Activated CD4-positive, alpha-beta T cell treated with anti-CD3 and anti-CD28 coated beads, Interleukin-2, amount 50 U/mL, for 4 hours (primary cell): ENCODE measurements around the gene DNAJC18.
A peak's percentile ranks its signal among the peaks of the same experiment; 100 is the strongest.
"Not testable (repeated sequence)": the region's sequence is repeated elsewhere in the genome, so short reads cannot be mapped to it uniquely, and the experiment has no call there.

Experiments used
- DNase-seq, 2 experiments: peaks; one replicate each; pipeline ENCODE4 v3.0.0-alpha.2; 2020

DNAJC18 gene

DNA sequence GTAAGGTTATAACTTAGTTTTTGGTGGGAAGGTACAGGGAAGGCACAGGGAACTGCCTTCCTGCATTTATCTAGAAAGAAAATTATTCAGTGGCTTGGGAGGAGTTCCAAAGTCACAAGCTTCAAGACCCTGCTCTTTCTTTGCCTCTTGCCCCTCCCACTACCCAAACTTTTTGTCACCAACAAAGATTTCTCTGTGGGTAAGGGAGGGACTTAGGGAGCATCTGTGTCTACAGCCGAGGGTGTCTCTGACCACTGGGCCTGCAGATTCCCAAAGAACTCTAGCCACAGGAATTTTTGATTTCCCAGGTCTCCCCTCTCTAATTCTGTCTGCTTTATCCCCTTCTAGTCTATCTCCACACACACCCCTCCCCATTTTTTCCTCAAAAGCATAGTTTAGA lies 21.1 kb upstream of the DNAJC18 start:
- no peak for DNase-seq

DNA sequence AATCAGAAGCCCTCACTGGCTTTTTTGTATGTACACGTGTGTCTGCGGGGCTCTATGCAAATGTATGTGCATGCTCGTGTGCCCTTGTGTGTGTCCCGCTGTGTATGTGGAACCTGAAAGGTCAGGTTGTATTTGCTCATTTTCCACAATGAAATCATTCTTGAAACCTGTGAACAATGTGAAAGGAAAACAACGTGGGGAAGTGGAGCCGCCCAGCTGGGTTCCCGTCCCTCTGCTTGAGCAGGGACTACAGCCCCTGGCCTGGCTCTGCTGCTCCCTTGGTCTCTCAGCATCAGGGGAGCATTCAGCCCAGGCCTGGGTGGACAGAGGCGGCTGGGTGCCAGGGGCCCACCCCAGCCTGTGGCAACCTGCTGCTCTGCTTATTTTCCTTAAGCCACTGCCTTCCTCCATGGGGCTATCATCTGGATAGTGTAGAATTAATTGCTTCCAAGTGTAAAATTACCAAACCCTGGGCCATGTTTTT lies 20.2 kb upstream of the DNAJC18 start:
- DNase-seq = peak in 1 of 2 experiments; percentile 32

DNA sequence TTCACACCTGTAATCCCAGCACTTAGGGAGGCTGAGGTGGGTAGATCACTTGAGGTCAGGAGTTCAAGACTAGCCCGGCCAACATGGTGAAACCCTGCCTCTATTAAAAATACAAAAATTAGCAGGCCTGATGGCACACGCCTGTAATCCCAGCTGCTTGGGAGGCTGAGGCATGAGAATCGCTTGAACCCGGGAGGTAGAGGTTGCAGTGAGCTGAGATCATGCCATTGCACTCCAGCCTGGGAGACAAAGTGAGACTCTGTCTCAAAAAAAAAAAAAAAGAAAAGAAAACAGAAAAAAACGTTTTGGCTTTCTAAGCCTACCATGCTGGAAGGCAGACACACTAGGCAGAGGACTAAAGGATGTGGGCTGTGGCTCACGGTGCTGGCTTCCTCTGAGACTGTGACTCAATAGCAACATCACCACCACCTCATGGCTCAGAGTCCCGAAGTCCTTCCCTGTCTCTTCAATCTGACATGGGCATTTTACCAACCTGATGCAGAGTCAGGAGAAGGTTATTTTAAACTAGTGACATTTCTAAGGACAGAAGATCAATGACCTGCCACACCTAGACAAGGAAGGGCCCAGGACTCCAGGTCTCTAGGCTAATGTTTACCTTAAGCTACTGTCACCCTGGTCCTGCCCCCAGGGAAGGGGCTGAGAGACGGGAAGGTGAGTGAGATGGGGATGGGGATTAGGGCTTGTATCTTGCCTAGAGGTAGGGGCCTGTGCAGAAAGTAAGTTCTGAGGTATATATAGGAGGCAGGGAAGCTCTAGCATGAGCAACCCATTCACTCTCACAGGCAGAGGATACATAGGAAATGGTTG lies 19.5 kb upstream of the DNAJC18 start:
- peak; percentile 70 to 76 for DNase-seq

DNA sequence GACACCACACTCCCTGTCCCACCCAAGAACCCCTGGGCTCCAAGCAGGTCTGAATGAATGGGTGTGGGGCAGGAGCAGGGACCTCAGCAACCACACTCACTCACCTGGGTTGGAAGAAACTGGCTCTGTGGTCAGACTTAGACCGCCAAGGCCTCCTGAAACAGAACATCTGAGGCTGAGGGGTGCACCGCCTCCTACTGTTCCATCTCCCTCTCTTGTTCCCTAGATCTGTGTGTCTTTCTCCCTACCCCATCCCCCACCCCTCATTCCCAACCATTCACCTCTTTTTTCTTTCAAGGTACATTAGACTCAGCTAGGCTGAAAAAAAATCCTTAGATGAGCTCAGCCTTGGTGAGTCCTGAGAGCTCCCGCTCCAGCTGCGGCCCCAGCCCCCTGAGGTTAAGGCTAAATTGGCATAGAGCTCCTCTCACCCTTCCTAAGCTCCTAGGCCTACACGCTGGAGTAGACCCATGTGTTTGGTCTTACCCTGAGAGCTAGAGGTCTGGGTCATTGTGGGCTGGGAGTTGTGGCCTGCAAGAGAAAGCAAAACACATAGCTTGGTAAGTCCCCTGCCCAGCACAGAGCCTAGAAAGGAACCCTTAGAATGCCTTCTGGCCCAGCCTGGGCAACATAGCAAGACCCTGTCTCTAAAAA lies 18.5 kb upstream of the DNAJC18 start:
- no peak for DNase-seq

DNA sequence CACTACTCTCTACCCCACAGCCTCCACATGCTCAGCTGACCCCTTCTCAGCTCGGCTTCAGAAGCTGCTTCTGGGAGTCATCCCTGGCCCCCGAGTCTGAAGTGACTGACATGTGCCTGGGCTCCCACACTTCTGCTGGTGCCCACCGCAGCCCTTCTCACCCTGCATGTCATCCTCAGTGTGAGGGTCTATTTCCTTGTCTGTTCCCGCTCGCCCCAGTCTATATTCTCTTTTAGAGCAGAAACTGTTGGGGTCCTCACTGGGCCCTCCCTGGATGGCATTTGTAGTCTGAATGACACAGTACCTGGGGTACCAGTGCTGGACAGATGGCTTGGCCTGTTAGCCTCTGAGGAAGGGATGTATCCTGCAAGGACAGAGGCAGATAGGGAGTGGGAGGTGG lies 17.9 kb upstream of the DNAJC18 start:
- DNase-seq = no peak

DNA sequence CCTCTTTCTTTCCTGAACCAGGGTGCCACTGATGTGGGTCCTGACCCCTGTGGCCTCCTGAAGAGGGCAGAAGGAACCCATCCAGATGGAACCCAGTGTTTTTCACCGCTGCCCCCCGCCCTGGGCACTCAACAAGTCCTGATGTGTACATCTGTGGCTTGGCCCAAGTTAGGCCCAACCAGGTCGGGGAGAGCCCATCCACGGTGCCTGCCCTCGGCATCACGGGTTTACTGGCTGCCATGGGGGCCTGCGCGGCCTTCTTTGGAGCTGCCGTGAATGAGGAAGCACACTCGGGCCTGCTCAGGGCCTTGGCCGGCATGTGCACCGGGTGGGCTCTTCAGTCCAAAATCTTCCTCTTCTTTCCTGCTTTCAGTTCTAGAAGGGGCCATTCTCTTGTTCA lies 17.5 kb upstream of the DNAJC18 start:
- DNase-seq = no peak

DNA sequence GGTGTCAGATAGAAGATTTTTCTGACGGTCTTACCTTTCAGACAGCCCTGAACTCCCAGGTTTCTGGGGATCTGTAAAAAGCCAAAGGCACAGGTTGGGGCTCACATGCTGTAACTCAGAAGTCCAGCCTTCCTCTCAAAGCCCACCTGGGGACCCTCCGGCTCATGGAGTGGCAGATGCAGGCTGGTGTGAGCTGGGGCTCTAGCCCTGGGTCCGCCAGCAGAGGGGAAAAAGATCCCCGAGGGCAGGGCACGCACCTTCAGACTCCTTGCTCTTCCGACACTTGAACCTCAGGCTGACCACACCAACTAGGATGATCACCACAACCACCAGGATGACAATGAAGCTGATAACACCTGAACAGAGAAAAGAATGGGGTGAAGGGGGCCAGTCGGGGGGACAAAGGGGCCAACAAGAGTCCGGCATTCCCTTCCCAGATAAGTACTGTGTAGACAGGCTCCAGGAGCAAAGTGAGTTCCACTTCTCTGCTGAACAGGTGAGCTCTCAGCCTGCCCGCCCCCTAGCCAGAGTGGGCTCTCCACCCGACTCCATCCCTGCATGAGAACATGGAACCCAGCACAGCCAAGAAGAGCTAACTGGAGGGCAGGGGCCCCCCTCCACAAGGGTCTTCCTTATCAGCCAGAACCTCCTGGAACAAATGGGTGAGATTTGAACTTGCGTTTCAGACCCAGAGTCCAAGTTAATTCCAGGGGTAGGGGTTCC lies 15.4 kb upstream of the DNAJC18 start:
- no peak for DNase-seq

DNA sequence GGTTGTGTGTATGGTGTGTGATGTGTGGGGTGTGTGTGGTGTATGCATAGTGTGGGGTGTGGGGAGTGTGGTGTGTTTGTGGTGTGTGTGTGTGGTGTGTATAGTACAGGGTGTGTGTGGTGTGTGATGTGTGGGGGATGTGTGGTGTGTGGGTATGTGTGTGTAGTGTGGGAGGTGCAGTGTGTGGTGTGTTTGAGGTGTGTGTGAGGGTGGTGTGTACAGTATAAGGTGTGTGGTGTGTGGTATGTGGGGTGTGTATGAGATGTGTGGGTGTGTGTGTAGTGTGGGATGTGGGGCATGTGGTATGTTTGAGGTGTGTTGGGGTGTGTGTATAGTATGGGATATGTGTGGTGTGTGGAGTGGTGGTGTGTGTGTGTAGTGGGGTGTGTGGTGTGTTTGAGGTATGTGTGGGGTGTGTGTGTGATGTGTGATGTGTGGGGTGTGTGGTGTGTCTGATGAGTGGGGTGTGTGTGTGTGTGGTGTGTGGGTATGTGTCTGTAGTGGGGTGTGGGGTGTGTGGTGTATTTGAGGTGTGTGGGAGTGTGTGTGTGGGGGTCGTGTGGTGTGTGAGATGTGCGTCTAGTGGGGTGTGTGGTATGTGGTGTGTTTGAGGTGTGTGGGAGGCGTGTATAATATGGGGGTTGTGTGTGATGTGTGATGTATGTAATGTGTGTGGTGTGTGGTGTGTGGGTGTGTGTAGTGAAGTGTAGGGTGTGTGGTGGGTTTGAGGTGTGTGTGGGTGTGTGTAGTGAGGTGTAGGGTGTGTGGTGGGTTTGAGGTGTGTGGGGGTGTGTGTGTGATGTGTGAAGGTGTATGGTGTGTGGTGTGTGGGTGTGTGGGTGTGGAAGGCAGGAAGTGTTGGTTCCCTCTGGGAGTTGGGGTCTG lies 14.6 kb upstream of the DNAJC18 start:
- peak; percentile 41 to 42 for DNase-seq

DNA sequence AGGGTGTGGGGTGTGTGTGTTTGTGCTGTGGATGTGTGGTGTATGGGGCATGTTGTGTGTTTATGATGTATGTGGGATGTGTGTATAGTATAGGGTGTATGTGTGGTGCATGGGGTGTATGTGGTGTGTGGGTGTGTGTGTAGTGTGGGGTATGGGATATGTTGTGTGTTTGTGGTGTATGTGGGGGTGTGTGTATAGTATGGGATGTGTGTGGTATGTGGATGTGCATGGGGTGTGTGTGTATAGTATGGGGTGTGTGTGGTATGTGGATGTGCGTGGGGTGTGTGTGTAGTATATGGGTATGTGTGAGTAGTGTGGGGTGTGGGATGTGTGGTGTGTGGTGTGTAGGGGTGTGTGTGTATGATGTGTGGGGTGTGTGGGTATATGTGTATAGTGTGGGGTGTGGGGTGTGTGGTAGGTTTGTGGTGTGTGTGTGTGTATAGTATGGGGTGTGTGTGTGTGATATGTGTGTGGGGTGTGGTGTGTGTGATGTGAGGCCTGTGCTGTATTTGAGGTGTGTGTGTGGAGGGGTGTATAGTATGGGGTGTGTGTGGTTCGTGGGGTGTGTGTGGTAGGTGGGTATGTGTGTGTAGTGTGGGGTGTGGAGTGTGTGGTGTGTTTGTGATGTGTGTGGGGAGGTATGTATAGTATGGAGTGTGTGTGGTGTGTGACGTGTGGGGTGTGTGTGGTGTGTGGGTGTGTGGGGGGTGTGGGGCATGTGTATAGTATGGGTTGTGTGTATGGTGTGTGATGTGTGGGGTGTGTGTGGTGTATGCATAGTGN lies 12.7 kb upstream of the DNAJC18 start:
- no peak for DNase-seq

DNA sequence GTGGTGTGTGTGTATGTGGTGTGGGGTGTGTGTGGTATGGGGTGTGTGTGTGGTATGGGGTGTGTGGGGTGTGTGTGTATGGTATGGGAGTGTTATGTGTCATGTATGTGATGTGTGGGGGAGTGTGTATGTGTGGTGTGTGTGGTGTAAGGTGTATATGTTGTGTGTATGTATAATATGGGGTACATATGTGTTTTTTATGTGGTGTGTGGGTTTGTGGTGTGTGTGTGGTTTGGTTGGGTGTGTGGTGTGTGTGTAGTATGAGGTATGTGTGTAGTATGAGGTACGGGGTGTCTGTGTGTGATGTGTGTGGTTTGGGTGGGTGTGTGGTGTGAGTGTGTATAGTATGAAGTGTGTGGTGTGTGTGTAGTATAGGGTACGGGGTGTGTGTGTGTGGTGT lies 11.9 kb upstream of the DNAJC18 start:
- no peak for DNase-seq

DNA sequence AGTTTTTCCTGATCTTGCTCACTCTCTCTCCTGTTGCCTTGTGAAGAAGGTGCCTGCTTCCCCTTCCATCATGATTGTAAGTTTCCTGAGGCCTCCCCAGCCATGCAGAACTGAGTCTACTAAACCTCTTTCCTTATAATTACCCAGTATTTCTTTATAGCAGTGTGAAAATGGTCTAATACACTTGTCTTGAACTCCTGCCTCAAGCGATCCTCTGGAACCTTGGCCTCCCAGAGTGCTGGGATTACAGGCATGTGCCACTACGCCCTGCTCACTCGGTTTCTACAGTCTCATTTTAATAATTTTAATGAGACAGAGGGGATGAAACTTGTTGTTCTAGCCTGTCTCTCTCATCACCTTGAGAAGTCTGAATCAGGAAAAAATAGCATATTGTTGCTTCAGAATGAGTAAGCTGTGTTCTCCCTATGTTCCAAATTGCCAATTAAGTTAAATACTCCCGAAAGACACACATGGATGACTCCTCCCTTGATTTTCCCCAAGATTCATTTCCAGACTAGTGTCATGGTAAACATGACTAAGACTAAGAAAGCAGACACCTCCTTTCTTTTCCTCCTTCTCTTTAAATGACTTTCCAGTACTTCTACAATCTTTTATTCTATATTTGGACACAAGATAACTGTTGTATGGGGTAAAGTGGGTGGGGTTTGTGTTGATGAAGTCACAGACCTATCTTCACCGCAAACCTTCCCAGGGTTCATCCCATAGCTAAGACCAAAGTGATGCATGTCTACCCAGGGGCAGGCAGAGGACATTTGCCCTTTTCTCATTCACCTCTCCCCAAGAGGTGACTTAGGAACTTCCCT lies 7.8 kb upstream of the DNAJC18 start:
- DNase-seq = no peak

DNA sequence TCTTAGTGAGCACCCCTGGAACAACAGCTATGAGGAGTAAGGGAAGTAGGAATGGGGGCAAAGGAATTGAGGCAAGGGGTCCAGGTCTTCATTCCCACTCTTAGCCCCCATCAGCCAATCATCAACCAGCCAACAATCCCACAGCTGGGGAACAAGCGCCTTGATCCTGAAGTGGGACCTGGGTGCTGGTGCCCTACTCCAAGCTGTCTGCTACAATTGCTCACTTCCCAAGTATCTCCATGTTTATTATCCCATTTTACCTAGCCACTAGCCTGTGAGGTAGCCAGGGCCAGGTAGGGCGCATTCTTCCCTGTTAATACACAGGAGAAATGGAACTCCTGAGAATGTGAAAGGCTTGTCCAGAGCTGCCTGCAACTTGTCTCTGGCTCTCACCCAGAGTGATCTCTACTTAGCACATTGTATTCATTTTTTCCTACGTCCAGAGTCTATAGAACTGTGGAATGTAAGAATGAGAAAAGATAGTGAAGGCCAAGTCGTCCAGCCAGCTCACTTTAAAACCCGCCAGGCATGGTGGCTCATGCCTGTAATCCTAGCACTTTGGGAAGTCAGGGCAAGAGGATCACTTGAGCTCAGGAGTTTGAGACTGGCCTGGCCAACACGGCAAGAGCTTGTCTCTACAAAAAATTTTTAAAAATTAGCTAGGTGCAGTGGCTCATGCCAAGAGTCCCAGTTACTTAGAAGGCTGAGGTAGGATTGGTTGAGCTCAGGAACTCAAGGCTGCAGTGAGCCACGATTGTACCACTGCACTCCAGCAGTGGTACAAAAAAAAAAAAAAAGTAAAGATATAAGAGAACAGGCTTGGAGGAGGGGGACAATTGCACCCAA lies 6.2 kb upstream of the DNAJC18 start:
- no peak for DNase-seq

DNA sequence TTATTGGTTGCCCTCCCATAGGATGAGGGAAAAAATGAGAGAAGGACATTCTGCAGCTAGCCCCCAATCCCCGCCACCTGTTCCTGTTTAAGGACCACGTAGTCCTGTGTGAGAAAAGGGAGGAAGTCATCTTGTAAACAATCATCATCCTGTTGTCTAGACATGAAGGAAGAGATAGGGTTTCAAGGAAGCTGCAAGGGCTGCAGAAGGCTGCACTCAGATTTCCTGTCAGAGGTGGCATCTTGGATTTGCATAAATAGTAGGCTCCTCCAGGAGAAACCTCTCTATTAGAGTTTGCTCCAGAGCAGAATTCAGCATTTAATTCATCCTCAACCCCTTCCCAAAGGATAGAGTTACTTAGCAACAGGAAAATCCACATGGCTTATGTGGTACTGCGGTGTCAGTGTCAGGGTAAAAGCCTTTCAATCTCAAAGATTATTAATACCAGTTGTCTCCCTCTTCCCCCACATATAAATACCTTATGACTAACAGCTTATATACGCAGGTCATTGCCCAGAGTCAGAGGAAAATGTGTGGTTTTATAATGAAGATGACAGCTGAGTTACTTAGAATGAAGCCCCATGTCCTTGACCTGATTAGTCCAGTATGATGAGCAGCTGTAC lies 4.6 kb upstream of the DNAJC18 start:
- DNase-seq = no peak

DNA sequence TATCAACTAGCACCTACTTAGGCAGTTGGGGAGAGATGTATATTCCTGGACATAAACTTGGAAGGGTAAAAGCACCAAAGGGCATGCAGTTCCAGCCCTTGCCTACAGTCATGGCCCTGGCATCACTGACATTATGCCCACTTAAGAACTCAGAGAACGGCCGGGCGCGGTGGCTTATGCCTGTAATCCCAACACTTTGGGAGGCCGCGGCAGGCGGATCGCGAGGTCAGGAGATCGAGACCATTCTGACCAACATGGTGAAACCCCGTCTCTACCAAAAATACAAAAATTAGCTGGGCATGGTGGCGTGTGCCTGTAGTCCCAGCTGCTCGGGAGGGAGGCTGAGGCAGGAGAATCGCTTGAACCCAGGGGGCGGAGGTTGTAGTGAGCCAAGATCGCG lies 1.1 kb upstream of the DNAJC18 start:
- not testable (repeated sequence) for DNase-seq

DNA sequence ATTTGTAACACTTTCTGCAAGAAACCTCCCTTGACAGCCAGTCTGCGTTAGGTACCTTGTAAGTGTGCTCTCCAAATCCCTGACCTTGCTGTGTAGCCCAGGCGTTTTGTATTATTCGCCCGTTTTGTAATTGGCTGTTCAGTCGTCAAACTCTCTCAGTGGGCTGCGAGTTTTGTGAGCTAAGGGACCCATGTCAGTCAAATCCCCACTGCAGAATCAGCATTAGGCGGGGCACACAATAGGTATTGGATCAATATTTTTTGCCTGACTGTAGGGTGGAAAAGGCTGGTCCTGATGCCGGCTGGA lies 665 bp downstream of the DNAJC18 start:
- no peak for DNase-seq

DNA sequence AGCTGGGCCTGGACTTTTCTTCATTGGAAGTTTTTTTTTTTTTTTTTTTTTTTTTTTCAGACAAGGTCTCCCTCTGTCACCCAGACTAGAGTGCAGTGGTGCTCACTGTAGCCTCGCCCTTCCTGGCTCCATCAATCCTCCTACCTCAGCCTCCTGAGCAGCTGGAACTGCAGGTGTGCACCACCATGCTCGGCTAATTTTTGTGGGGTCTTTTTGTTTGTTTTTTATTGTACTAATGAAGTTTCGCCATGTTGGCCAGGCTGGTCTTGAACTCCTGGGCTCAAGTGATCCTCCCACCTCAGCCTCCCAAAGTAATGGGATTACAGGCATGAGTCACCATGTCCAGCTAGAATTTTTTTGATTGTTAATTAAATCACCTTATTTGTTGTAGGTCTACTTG lies 3.6 kb downstream of the DNAJC18 start:
- no peak for DNase-seq

DNA sequence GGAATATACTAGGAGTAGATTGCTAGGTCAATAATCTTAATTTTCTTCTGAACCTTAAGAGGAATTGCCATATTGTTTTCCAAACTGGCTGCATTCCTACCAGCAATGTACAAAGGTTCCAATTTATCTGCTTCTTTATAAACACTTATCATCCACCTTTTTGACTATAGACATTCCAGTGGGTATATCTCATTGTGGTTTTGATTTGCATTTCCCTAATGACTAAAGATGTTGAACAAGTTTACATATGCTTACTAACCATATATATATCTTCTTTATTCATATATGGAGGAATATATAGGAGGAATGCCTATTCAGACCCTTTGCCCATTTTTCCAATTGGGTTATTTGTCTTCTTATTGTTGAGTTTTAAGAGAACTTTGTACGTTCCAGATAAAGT lies 7.6 kb downstream of the DNAJC18 start:
- DNase-seq = no peak

DNA sequence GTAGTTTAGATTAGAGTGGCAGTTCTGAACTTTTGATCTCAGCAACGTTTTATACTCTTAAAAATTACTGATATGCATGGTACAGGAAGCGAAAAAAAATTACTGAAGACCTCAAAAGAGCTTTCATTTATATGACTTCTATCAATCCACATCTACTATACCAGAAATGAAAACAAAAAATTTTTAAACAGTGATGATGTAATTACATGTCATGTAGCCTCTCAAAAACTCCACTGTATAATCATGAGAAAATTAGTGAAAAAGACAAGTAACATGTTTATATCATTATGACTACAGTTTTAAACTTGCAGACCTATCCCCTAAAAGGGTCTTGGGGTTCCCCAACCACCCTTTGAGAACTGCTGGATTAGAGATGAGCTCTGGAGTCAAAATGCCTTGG lies 9.3 kb downstream of the DNAJC18 start:
- no peak for DNase-seq

DNA sequence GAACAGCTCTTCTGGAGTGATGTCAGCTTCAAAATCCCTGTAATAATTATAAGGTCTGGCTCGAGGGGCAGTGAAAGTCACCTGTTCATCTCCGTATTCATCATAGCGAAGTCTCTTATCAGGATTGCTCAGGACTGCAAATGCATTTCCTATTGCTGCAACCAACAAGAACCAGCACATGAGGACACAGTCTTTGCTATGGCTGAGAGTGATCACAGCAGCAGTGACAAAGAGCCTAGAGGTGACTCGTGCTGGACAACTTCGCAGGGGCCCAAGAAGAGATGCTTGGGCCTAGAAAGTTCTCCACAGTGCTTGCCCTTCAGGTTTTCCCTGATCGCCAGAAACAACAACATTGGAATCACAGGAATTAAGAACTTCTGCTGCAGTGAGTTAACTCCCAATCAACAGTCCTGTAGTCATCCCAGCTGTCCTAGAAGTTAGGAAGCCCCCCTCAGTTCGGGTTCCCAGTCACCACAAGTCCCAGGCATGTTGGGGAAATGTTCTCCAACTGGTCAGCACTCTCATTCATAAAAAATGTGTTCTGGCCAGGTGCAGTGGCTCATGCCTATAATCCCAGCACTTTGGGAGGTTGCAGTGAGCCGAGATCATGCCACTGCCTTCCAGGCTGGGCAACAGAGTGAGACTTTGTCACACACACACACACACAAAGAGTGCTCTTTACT lies 13.0 kb downstream of the DNAJC18 start:
- no peak for DNase-seq
